IMR-90 (cell line): ENCODE measurements around the gene JMJD1C. TPM values are rescaled to one million over a fixed set of nuclear protein-coding genes. Genes with fewer than 3 reads are reported as not detected.

ENCODE experiments used
- ATAC-seq: fragments of 200-7000 bp; cut with Tn5 transposase; 2 replicates; pipeline ENCODE4 v1.9.1; 2020; ENCODE audit warnings: low read depth, mild to moderate bottlenecking, moderate library complexity
- BruUV-seq: library from RNA; stranded (reverse); fragments of 400-500 nt; replicated peaks from 2 replicates; lab custom pipeline; 2021; lab: Mats Ljungman, UMichigan
- CTCF ChIA-PET: fragments of 300-600 bp; formaldehyde crosslinking; extraction: SDS; loops from one replicate; lab custom pipeline; 2021; ENCODE audit warnings: antibody characterized with exemption; lab: Yijun Ruan, JAX
- POLR2A ChIA-PET: fragments of 300-600 bp; sonication (Branson Sonifier 250); formaldehyde crosslinking; loops from one replicate; lab custom pipeline; 2022; ENCODE audit warnings: antibody characterized with exemption; ENCODE audit not compliant: unreplicated experiment; lab: Charles Lee
- DNase-seq: peaks from one replicate; pipeline ENCODE4 v3.0.0; 2013
- H2AFZ ChIP-seq: replicated peaks from 2 replicates; pipeline ENCODE3; 2013; ENCODE audit warnings: low read length, mild to moderate bottlenecking; ENCODE audit not compliant: poor library complexity
- H2AK5ac ChIP-seq: 2 replicates; pipeline ENCODE4 v1.6.1; 2013; ENCODE audit warnings: low read depth, low read length, inconsistent platforms
- H2AK9ac ChIP-seq: replicated peaks from 2 replicates; pipeline ENCODE3; 2013; ENCODE audit warnings: mild to moderate bottlenecking, low read depth, low read length, moderate library complexity; ENCODE audit not compliant: poor library complexity
- H2BK120ac ChIP-seq: 2 replicates; pipeline ENCODE4 v1.6.1; 2013; ENCODE audit warnings: low read depth, low read length, inconsistent platforms
- H2BK15ac ChIP-seq: 3 replicates; pipeline ENCODE4 v1.6.1; 2013; ENCODE audit warnings: low read depth, low read length, inconsistent platforms
- H2BK20ac ChIP-seq: 2 replicates; pipeline ENCODE4 v1.6.1; 2013; ENCODE audit warnings: low read depth, mild to moderate bottlenecking, inconsistent platforms, low read length, moderate library complexity
- H2BK5ac ChIP-seq: 2 replicates; pipeline ENCODE4 v1.6.1; 2013; ENCODE audit warnings: mild to moderate bottlenecking, low read depth, low read length, inconsistent platforms; ENCODE audit not compliant: poor library complexity, severe bottlenecking
- H3K14ac ChIP-seq: replicated peaks from 2 replicates; pipeline ENCODE4 v1.6.1; 2013; ENCODE audit warnings: low read depth, low read length, inconsistent platforms
- H3K18ac ChIP-seq: 2 replicates; pipeline ENCODE4 v1.6.1; 2013; ENCODE audit warnings: low read depth, low read length, control low read depth
- H3K23ac ChIP-seq: 2 replicates; pipeline ENCODE4 v1.6.1; 2013; ENCODE audit warnings: low read depth, low read length, inconsistent platforms
- H3K27ac ChIP-seq: 2 replicates; pipeline ENCODE4 v1.5.1; 2013; ENCODE audit warnings: mild to moderate bottlenecking, control low read depth, low read length; ENCODE audit not compliant: insufficient read depth
- H3K27me3 ChIP-seq: 2 replicates; pipeline ENCODE4 v1.6.1; 2013; ENCODE audit warnings: low read length; ENCODE audit not compliant: control insufficient read depth, insufficient read depth
- H3K36me3 ChIP-seq: 2 replicates; pipeline ENCODE4 v1.6.1; 2013; ENCODE audit warnings: low read length, mixed read lengths; ENCODE audit not compliant: control insufficient read depth, insufficient read depth
- H3K4ac ChIP-seq: 2 replicates; pipeline ENCODE4 v1.6.1; 2013; ENCODE audit warnings: low read depth, low read length, inconsistent platforms
- H3K4me1 ChIP-seq: 2 replicates; pipeline ENCODE4 v1.6.1; 2013; ENCODE audit warnings: low read length, mixed read lengths; ENCODE audit not compliant: control insufficient read depth, insufficient read depth
- H3K4me2 ChIP-seq: 2 replicates; pipeline ENCODE4 v1.6.1; 2013; ENCODE audit warnings: low read depth, mild to moderate bottlenecking, control low read depth, low read length, moderate library complexity
- H3K4me3 ChIP-seq: 2 replicates; pipeline ENCODE4 v1.5.1; 2013; ENCODE audit warnings: low read depth, mild to moderate bottlenecking, control low read depth, low read length, moderate library complexity; ENCODE audit not compliant: insufficient read depth
- H3K56ac ChIP-seq: 2 replicates; pipeline ENCODE4 v1.6.1; 2013; ENCODE audit warnings: low read length, inconsistent platforms; ENCODE audit not compliant: insufficient read depth; ENCODE audit errors: extremely low read depth
- H3K79me1 ChIP-seq, 2 experiments: 2 replicates each; pipeline ENCODE4 v1.6.1; 2013; ENCODE audit warnings: low read length in 2 of 2, inconsistent platforms in 1 of 2, low read depth in 1 of 2
- H3K9ac ChIP-seq: 2 replicates; pipeline ENCODE4 v1.6.1; 2013; ENCODE audit warnings: low read depth, low read length, control low read depth
- H3K9me1 ChIP-seq: 2 replicates; pipeline ENCODE4 v1.6.1; 2013; ENCODE audit warnings: low read length, inconsistent platforms; ENCODE audit not compliant: insufficient read depth
- H3K9me3 ChIP-seq: 2 replicates; pipeline ENCODE4 v1.6.1; 2013; ENCODE audit warnings: low read length; ENCODE audit not compliant: control insufficient read depth, insufficient read depth
- H4K20me1 ChIP-seq: 2 replicates; pipeline ENCODE4 v1.6.1; 2013; ENCODE audit warnings: low read length, inconsistent platforms; ENCODE audit not compliant: insufficient read depth
- H4K5ac ChIP-seq: 2 replicates; pipeline ENCODE4 v1.6.1; 2013; ENCODE audit warnings: mild to moderate bottlenecking, low read depth, low read length, control low read depth
- H4K8ac ChIP-seq, 2 experiments: 2 replicates each; pipeline ENCODE4 v1.6.1; 2013; ENCODE audit warnings: low read depth in 2 of 2, low read length in 2 of 2, control low read depth in 1 of 2, inconsistent platforms in 1 of 2
- H4K91ac ChIP-seq: 2 replicates; pipeline ENCODE4 v1.6.1; 2013; ENCODE audit warnings: low read depth, low read length, inconsistent platforms; ENCODE audit not compliant: insufficient read depth
- CEBPB ChIP-seq: IDR thresholded peaks from 2 replicates; pipeline ENCODE4 v1.6.1; 2012; ENCODE audit warnings: low read depth, low read length, improper control_type of control experiment
- ELK1 ChIP-seq: fragments of 150-350 bp; IDR thresholded peaks from 2 replicates; pipeline ENCODE4 v1.6.1; 2016; ENCODE audit warnings: low read depth, mild to moderate bottlenecking, low read length, moderate library complexity, borderline replicate concordance
- NFE2L2 ChIP-seq: fragments of 150-350 bp; IDR thresholded peaks from 2 replicates; pipeline ENCODE4 v1.6.1; 2016; ENCODE audit warnings: low read depth, mild to moderate bottlenecking, low read length
- POLR2A ChIP-seq: IDR thresholded peaks from 2 replicates; pipeline ENCODE4 v1.6.1; 2012; ENCODE audit warnings: mild to moderate bottlenecking, low read depth, low read length
- RFX5 ChIP-seq: IDR thresholded peaks from 2 replicates; pipeline ENCODE4 v1.8.0; 2012; ENCODE audit warnings: low read depth, mild to moderate bottlenecking, low read length, moderate library complexity
- WGBS, 2 experiments: methylation state at CpG; one replicate each; pipeline versions ENCODE4 v1.1.5 to v1.1.7; 2013; ENCODE audit warnings: missing lambda C conversion rate in 2 of 2; ENCODE audit not compliant: insufficient read length in 1 of 2; ENCODE audit errors: extremely low coverage in 2 of 2; 5-methylcytosine and 5-hydroxymethylcytosine counted together
- dilution Hi-C: fragments of 300-500 bp; cut with HindIII; formaldehyde crosslinking; loops from one replicate; pipeline ENCODE4 v1.14.3; 2018; ENCODE audit warnings: low sequenced_read_pairs; ENCODE audit not compliant: unreplicated experiment
- in situ Hi-C: fragments of 300-500 bp; cut with MboI; formaldehyde crosslinking; loops from 3 replicates; pipeline ENCODE4 v1.14.3; 2019; ENCODE audit warnings: low sequenced_read_pairs, inconsistent platforms, mixed read lengths
- intact Hi-C: fragments of 100-400 bp; cut with micrococcal nuclease; formaldehyde crosslinking; loops from 2 replicates; pipeline ENCODE4 v1.10.0; 2022
- polyA plus RNA-seq, 3 experiments: library from polyadenylated mRNA; depleted of rRNA; stranded (reverse); fragments of >200 nt; gene quantifications; 2 replicates each; pipeline ENCODE4 v1.2.3, GENCODE V29; 2012; ENCODE audit warnings: low replicate concordance in 1 of 3
- total RNA-seq: library from RNA; depleted of rRNA; stranded (reverse); fragments of >200 nt; gene quantifications from 2 replicates; pipeline ENCODE4 v1.2.3, GENCODE V29; 2012

JMJD1C gene
- total and polyA plus RNA-seq, 2 of the 4 experiments (the other 2 are of a cell fraction): 15.6 to 96.8 TPM

DNA sequence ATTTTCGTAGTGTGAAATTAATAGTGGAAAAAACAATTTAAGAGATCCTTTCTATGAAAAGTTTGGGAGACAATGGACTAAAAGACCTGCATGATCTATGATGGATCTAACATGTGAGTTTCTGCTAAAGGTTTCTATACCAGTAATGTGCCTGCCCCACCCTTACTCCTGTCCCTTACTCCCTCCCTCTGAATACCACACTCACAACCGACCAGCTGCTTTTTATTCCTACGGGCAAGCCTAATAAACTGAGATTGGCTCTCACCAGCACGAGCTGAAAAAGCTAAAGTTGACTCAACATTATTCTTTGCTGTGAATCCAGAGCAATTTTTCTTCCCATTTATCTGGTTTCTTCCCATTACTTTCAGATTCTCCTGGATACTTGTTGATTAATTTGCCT, 37.6 kb upstream of the JMJD1C start (continued):
- no peak for TF ChIP-seq ELK1

- no peak overlapping the region for H3K27ac ChIP-seq
- H3K18ac ChIP-seq: no peak overlapping the region
- H3K9ac ChIP-seq: no peak overlapping the region
- peaks cover 16% of the 10 kb centered on the region for H4K20me1 ChIP-seq
- CTCF ChIA-PET: interaction anchor here (0.6 kb wide), 1 partner anchor 1407 kb away, joined by 3 read pairs; no protein-coding TSS in a partner anchor
- H2BK20ac ChIP-seq: no peak overlapping the region
- intact Hi-C loops: no loop called here
- no peak overlapping the region for H3K23ac ChIP-seq
- H4K91ac ChIP-seq: no peak overlapping the region
- H3K4me2 ChIP-seq: no peak overlapping the region
- 0 out of 2 replicates have a peak, but pooled peaks cover 4% of the 10 kb centered on the region for H3K9me1 ChIP-seq
- ATAC-seq (no peak), DNase-seq (no peak)
- H3K14ac ChIP-seq: no peak overlapping the region
- H2BK120ac ChIP-seq: no peak overlapping the region
- WGBS, 2 experiments: no CpG with 5 or more reads among the region's 1 CpG
- no peak overlapping the region for H2BK15ac ChIP-seq
- no peak for TF ChIP-seq NFE2L2
- TF ChIP-seq POLR2A: no peak
- no peak for TF ChIP-seq ELK1
- TF ChIP-seq CEBPB: no peak
- no peak for TF ChIP-seq RFX5
- no peak overlapping the region for H3K4ac ChIP-seq
- no peaks in the 10 kb centered on the region for H3K9me3 ChIP-seq
- no peak overlapping the region for H2AK9ac ChIP-seq
- dilution Hi-C loops: no loop called here
- POLR2A ChIA-PET: no interaction called here
- in situ Hi-C loops: no loop called here
- no peak overlapping the region for H2AK5ac ChIP-seq
- no peak overlapping the region for H2AFZ ChIP-seq
- peaks cover 27 to 69% of the 10 kb centered on the region in 2 experiments for H3K79me1 ChIP-seq
- no peak overlapping the region for H3K4me3 ChIP-seq
- H3K4me1 ChIP-seq: 0 out of 2 replicates have a peak, but pooled peaks cover 3% of the 10 kb centered on the region
- no peak overlapping the region for H4K8ac ChIP-seq
- no TSS peak for BruUV-seq
- H2BK5ac ChIP-seq: no peak overlapping the region
- H3K56ac ChIP-seq: no peak overlapping the region
- no peaks in the 10 kb centered on the region for H3K27me3 ChIP-seq
- no peak overlapping the region for H4K5ac ChIP-seq
- H3K36me3 ChIP-seq: no peaks in the 10 kb centered on the region
Observed at GRCh38 chr10:63502832-63503231, 37.1 kb upstream of the JMJD1C start.
